DMS53 treated with DMSO at 0.1 percent for 48 hours (cell line): ENCODE data around the gene RNLS.

Experiments
- DNase-seq: peaks from one replicate; lab custom pipeline; 2025; ENCODE audit not compliant: unreplicated experiment; lab: John Stamatoyannopoulos, UW

RNLS gene

DNA sequence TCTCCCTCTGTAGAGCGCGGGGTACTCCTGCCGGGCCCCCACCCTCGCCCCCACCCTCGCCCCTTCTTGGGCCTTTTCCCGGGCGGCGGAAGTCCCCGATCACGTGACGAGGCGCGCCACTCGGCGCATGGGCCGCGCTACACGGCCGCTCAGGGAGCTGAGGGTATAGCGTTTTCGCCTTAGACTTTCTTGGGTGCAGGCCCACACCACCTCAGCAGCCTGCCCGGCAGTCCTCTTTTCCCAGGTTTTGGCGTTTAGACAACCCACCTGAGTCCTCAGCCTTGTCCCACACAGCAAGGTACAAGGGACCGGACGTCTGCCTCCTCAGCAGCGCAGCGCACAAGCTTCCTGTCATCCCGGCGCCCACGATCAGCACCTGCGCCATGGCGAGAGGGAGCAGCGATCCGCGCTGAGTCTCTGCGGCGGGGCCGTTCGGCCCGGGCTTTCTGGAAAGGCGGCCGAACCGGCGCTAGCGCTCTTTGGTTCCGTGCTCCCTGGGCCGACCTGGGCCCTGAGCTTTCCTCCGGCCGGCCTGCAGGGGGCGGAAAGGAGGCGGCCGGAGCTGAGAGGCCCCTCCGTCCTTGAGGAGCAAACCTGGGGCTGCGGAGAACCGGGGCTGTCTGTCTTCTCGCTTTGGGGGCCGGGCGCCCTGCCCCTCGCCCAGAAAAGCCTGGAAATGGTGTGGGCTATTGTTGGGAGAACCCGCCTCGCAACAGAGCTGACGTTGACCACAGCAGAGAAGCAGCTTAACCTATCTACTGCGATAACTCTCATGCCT is at the start of gene RNLS:
Gene RNLS (minus strand): TSS at position 513 of the 778 bp plus-strand sequence.
- DNase-seq = peak; percentile 8

DNA sequence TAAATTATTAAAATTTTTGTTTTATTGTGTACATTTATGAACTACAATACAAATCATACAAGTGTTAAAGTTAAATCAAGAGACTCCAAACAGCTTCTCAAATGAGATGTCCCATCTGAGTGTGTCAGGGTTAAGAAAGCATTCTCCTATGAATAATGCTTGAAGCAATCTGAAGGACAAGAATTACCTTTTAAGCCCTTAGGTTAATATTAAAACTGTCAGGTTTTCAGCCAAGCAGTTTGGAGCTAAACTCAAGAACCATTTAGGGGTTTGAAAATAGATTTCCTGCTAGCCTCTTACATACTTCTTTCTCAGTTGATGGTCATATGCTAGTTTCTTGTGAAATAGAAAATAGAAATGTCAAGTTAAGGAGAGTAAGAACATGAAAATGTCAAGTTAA is 41.7 kb upstream of the RNLS start:
- no peak for DNase-seq

DNA sequence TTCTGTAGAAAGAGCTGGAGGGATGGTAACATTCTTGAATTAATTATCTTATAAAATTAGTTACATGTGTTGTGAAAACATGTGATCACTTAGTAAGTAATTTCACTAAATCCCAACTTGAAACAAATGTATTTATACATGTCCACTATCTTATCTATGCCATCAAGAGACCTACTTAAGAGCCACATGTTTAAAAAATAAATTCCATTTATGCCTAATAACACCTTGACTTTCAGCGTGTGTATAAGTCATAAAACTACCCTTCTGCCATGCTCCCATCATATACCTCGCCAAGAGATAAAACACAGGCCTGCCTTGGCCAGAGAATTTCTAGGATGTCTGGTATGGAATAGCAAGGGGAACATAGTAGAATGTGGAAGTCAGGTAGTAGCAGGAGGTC is 40.7 kb upstream of the RNLS start:
- no peak for DNase-seq

GRCh38 chr10:88620441-88620840 is 37.3 kb upstream of the RNLS start:
- no peak for DNase-seq

DNA sequence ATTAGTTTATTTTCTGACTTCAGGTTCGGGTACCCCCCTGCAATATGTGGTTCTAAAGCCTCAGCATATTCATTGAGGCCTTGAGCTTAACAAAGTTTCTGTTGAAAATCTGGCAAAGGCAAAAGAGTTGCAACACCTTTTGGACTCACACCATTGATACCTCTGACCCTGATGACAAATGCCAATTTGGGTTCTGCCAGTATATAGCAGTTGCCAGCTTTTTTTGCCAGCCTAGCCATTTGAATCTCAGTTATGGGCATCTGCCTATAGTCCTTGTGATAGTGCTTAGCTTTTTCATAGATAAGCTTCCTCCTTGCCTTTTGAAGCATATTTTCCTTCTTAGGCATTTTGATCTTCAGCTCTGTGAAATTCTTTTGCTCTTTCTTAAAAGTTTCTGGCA is 35.4 kb upstream of the RNLS start:
- no peak for DNase-seq

DNA sequence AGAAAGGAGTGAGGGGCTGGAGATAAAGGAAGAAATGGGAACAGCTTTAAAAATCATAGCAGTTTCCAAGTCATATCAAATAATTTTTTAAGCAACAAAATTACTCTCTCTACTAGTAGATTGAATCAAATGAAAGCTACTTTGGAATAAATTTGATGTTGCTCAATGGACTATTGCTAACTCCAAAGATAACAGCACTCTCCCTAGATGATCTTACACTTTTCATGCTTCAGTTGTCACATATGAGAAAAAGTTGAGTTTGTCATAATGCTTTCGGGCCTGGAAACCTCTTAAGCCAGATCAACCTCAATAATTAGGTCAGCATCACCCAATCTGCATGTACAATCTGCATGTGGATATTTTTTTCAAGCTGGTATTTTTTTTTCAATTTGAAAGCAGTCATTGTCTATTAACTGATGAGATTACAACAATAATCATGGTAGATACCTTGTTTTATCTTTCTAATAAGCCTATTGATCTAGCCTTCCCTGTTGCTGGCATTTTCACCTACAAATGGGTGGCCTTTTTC is 34.7 kb upstream of the RNLS start:
- DNase-seq = no peak

DNA sequence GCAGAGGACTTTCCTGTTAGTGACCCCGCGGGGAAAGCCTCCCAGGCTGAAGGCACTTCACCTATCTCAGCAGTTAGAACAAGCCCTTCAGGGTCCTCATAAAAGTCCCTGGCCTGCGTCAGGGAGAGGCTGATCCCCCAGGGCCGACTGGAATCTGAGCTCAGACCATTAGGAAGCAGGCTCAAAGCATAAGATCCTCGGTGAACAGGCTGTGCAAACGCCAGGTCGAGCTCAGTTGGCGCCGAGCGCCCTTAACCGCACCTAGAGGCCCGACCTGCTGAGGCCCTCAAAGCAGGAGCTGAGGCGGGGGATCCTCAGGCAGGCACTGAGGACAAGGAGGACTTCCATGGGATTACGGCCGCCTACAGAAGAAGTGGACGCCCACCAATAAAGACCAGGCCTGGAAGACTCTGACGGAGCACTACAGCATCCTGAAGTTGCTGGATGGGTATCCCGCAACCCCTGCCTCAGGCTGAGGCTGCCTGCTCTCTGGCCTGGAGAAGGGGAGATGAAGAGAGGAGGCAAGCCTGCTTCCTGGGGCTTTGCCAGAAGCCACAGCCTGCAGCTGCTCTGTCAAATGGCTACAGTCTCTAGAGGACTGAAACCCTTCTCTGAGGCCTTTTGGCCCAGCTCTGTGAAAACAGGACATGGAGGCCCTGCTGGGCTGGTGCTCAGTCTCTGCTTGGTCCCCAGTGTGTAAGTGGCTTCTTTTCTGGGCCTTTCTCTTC is 33.3 kb upstream of the RNLS start:
- no peak for DNase-seq

DNA sequence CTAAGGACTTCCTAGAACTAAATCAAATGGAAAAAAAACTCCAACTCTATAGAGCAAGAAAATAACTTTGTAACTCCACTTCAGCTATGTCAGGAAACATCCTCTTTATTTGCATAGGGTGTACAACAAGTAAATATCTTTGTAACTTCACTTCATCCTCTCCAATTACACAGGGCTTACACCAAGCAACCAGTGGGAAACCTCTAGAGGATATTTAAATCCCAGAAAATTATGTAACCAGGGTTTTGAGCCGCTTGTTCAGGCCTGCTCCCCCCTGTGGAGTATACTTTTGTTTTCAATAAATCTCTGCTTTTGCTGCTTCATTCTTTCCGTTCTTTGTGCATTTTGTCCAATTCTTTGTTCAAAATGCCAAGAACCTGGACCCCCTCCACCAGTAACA is 25.7 kb upstream of the RNLS start:
- DNase-seq = no peak

GRCh38 chr10:88608052-88608732 is 25.1 kb upstream of the RNLS start:
- DNase-seq = no peak

- DNase-seq = no peak
Measured at GRCh38 chr10:88598055-88598454, 14.9 kb upstream of the RNLS start.

- no peak for DNase-seq
Measured at GRCh38 chr10:88594482-88594881, 11.4 kb upstream of the RNLS start.

- DNase-seq = no peak
Measured at GRCh38 chr10:88592906-88593305, 9.8 kb upstream of the RNLS start.

GRCh38 chr10:88592381-88592780 is 9.3 kb upstream of the RNLS start:
- no peak for DNase-seq

DNA sequence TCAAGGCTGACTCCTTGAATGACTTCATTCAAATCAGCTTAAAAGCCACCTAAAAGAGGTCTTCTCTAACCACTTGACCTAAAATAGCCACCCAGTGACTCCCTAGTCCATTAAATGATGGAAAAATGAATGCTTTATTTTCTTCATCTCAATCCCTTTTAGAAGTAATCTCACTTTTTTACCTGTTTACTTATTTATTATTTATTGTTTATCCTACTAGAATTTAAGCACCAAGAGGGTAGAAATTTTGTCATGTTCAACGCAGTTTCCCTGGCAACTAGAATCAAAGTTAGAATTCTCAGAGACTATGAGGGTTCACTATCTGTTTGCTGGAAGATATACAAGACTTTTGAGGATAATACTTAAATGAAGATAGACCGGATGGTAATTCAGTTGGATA is 3.3 kb upstream of the RNLS start, which contains the start of gene LIPJ:
Gene LIPJ (plus strand): TSS at position 301 of the 400 bp plus-strand sequence. CDS start 3,926 bp downstream, outside the sequence.
- DNase-seq = no peak

DNA sequence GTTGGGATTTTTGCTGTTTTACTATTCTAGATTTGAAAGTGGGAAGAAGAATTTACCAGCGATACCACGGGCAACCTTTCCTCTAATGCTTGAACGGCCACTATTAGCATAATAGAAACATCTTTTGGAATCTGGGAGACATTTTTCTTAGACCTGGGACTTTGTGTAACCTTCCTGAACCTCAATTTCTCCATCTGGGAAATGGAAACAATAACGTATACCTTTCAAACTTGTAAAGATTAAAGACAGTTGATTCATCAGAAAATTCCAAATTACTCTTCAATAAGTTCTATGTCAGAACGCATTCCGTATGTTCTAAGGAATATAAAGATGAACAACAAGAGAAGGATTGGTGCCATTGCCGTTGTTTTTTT is 453 bp upstream of the RNLS start:
- DNase-seq = no peak

GRCh38 chr10:88582411-88582805 is 710 bp downstream of the RNLS start:
- no peak for DNase-seq

GRCh38 chr10:88565072-88565471 is 18.0 kb downstream of the RNLS start:
- peak; percentile 36 for DNase-seq

DNA sequence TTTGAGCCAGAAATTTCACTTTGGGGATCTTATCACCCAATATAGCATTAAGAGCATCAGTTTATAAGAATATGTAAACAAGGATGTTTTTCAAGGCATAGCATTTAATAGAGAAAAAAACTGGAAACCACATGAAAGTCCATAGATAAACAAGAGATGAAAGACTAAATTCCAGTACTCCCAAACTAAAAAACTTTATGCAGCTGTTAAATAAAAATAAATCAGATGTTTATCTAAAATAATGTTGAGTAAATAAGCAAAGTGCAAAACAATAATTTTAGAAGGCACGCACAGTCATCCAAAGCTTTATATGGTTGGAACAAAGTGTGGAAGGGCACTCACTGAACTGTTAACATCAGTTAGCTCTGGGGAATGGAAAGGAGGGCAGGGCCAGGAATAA is 21.0 kb downstream of the RNLS start:
- DNase-seq = no peak

DNA sequence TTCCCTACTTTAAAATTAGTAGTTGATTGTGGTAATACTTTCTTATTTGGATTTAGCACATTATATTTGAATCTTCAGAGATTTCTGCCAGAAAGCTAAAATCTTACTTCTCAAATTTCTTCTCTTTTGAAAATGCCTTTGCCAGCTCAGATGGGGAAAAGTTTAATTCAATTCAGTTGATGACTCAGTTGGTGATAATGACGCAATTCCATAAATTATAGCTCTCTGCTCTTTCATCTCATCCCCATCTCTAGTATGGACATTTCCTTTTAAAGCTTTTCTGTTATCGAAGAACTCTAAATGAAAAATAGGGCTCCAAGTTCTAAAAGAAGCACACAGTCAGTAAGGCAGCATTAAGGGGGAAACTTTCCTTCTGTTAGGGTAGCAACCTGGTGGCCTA is 25.5 kb downstream of the RNLS start:
- no peak for DNase-seq

DNA sequence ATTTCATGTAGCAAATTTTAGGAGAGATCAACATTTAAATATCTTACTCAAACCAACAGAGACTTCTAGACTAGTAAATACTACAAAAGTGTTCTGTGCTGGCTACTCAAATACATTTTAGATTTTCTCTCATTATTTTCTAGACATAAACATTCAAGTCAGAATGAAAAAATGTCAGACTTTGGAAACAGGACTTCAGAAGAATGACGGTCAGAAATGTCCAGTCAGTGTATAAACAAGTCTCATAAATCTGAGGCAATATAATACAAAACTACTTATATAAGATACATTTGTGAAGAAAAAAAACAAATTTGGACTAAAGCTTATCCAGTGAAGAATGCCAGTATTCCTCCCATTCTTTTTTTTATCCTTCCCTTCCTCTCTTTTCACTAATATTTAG is 25.9 kb downstream of the RNLS start:
- no peak for DNase-seq

DNA sequence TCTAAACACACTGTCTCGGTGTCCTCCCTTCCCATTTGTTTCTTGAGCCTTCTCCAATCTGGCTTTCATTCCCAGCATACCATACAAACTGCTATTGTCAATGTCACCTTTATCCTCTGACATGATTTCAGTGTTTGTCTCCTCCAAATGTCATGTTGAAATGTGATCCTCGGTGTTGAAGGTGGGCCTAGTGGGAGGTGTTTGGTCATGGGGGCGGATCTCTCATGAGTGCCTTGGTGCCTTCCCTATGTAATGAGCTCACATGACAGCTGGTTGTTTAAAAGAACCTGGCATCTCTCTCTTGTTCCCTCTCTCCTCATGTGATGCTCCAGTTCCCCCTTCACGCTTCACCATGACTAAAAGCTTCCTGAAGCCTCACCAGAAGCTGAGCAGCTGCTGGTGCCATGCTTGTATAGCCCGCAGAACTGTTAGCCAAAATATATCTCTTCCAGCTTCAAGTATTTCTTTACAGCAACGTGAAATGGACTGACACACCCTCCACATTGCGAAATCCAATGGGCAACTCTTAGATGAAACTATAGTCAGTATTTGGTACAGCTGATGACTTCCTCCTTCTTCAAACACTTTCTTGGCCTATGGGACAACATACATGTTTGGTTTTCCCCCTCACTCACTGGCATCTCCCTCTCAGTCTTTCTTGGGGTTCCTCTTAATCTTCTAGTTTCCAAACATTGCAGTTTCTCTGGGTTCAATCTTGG is 27.8 kb downstream of the RNLS start:
- DNase-seq = no peak
